Activated CD4-positive, alpha-beta T cell treated with anti-CD3 and anti-CD28 coated beads, Interleukin-2, amount 50 U/mL, for 1 hour (primary cell): ENCODE data around the gene ZDHHC23.

ENCODE experiments used
- DNase-seq: peaks from one replicate; pipeline ENCODE4 v3.0.0-alpha.2; 2020

ZDHHC23 gene

DNA sequence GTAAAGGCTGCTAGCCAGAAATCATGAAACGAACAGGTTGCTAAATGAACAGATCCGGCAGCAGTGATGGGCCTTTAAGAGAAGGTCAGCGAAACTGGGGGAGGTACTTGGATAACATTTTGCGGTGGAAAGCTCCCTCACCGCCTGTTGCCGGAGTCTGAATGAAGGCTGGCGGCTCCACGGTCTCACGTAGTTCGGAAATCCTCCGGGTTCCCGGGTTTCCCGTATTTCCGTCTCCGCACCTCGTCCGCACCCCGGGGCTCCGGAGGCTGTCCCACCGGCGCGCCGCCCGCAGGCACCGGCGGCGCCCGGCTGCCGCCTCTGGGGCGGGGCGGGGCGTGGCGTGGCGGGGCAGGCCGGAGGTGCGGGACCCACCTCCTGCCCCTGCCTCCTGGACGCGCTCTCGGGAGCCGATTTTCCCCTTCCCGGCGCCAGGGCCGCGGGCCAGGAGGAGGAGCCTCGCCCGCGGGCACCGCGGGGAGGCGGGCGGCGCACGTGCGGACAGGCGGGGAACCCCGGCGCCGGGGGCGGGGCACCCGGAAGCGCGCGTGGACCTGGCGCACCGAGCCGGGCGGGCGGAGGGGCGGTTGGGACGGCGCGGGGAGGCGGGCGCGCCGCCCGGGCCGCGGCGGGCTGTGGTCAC lies at the start of gene ZDHHC23:
Gene ZDHHC23 (plus strand): TSS at position 642 of the 643 bp plus-strand sequence. CDS start 790 bp downstream, outside the sequence.
- DNase-seq, result peak; percentile 58

- no peak for DNase-seq
These were observed 48.9 kb upstream of the ZDHHC23 start for GRCh38 chr3:113898892-113899291.

- no peak for DNase-seq
These were observed 41.2 kb upstream of the ZDHHC23 start for GRCh38 chr3:113906568-113907140.

DNA sequence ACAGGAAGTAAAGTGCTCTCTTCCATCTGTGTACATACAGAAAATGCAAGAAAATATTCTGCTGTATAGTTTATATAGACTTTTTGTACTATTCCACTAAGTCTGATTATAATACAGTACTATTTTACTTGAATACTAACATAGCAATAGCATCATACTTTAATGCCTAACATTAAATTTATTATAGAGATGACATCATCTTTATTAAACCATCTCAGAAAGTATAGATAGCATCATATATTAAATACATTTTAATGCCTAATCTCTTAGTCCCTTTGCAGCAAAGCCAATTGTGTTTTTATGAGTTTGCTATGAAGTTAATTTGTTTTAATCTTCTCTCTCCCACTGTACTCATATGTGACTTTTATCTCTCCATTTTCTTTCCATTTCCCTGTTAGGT lies 39.7 kb upstream of the ZDHHC23 start:
- no peak for DNase-seq

DNA sequence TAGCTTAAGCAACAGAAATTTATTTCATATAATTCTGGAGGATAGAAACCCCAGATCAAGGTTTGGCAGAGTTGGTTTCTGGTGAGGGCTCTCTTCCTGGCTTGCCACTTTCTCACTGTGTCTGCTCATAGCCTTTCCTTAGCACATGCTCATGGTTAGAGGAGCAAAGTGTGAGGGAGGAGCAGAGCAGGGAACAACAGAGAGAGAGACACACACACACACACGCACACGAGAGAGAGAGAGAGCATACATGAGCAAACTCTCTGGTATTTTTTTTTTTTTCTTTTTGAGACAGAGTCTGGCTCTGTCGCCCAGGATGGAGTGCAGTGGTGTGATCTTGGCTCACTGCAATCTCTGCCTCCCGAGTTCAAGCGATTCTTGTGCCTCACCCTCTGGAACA lies 36.8 kb upstream of the ZDHHC23 start:
- DNase-seq, result no peak

GRCh38 chr3:113912552-113913236 lies 35.1 kb upstream of the ZDHHC23 start:
- peak; percentile 2 for DNase-seq

- DNase-seq, result no peak
These were observed 33.2 kb upstream of the ZDHHC23 start for GRCh38 chr3:113914646-113915045.

DNA sequence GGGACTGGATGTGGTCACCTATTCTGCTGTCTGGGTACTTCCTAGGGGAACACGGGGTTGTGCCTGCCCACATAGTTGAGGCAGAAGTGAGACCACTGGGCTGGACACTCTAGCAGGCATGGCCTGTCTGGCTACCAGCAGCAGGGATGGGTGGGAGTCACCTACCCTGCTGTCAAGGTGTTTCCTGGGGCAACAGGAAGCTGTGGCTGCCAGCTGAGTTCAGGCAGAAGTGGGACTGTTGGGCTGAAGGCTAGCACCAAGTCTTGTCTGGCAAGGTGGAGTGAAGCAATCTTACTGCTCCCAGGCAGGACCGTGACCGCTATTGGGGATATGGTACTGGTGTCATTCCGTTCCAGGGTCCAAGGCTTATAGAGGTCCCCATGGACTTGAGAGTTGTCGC lies 20.3 kb upstream of the ZDHHC23 start:
- no peak for DNase-seq

- no peak for DNase-seq
These were observed 982 bp upstream of the ZDHHC23 start for GRCh38 chr3:113946831-113947230.

DNA sequence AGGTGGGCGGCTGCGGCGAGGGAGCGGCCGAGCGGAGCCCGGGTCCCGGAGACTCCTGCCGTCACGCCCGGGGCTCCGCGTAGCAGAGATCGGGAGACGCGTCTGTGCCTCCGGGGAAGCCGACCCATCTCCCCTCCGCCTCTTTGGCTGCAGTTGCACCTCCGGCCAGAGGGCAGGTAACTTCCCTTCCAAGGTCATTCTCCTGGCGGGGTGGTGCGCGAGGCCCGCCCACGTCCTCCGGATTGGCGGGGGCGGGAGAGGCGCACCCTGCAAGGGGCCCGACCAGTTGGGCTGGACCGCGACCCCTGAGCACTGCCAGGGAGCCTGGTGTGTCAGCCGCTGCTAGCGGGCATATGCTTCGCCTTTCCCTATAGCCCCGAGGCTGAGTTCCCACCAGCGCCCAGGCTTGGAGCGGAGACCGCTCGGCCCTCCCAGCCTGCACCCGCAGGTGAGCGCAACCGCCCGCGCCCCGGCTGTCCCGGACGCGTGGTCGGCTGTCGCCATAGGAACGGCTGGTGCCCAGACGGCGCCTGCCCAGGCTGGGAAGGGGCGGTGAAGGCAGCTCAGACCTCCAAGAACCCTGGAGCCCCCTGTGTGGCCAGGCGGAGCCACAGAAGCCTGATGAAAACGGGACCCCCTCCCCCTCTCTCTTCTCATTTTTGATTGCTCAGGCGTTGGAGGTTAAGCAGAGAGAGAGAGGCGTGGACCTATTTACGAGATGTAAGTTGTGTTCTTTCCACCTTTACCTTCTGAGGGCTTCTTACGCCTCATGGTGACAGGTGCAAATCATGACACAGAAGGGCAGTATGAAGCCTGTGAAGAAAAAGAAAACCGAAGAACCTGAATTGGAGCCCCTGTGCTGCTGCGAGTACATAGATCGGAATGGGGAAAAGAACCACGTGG lies 453 bp downstream of the ZDHHC23 start:
- peak; percentile 13 for DNase-seq

- DNase-seq, result no peak
These were observed 5.1 kb downstream of the ZDHHC23 start for GRCh38 chr3:113952921-113953320.

DNA sequence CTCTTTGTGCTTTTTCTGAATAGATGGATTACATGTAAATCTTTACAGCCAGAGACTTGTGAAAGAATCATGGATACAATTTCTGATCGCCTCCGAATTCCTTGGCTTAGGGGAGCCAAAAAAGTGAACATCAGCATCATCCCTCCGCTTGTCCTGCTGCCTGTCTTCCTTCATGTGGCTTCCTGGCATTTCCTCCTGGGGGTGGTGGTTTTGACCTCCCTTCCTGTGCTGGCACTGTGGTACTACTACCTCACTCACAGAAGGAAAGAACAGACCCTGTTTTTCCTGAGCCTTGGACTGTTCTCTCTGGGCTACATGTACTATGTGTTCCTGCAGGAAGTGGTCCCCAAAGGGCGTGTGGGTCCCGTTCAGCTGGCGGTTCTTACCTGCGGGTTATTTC lies 5.9 kb downstream of the ZDHHC23 start:
- DNase-seq, result no peak

DNA sequence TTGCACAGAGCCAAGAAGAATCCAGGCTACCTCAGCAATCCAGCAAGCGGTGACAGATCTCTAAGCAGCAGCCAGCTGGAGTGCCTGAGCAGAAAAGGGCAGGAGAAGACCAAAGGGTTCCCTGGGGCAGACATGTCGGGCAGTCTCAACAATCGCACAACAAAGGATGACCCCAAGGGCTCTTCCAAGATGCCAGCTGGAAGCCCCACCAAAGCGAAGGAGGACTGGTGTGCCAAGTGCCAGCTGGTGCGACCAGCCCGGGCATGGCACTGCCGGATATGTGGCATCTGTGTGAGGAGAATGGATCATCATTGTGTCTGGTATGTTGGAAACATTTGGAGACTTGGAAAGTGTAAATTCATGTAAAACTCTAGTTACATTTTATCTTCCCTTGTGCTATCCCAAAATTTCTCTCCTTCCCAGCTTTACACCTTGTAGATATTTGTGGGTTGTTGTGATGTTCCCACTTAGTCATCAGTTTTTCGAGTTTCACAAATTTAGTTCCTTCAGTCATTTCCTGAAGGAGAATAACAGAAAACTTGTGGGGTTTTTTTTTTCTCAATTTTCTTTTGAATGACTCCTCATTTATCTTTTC lies 6.4 kb downstream of the ZDHHC23 start:
- DNase-seq, result no peak

DNA sequence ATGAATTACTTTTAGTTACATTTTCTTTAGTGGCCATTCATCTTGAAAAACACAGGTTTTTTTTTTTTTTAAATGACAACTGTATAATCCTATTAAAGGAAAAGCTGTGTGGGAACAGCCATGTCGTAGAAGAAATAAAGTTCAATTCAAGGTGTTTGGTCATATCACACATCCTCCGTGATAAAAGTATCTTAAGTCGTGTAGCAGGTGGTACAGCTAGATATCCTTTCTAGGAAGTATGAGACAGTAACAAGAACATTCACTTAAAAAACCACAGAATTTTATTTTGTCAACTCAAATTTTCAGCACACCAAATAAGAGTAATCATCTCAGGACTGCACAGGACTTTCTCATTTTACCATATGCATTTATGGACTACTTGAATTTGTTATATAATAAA lies 16.1 kb downstream of the ZDHHC23 start:
- no peak for DNase-seq

- DNase-seq, result no peak
These were observed 18.4 kb downstream of the ZDHHC23 start for GRCh38 chr3:113966172-113966571.

- DNase-seq, result no peak
These were observed 21.2 kb downstream of the ZDHHC23 start for GRCh38 chr3:113968986-113969385.

DNA sequence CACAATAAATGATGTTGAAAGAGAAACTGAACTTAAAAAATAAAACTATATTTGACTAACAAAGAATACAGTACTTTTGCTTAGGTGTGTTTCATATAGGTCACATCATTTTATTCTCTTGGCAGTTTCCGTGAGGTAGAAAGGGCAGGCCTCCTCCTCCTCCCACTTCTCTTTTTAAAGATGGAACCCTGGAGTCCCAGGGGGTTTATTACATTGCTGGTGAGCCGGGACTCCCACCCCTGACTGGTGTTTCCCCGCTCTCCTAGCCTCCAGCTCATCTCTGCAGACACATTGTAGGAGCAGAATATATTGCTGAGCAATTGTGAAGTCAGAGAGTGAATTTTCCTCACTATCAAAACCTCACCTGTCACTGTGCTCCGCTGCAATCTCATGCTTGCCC lies 30.0 kb downstream of the ZDHHC23 start:
- DNase-seq, result no peak

GRCh38 chr3:113979916-113980315 lies 32.1 kb downstream of the ZDHHC23 start:
- DNase-seq, result no peak

- no peak for DNase-seq
These were observed 34.0 kb downstream of the ZDHHC23 start for GRCh38 chr3:113981803-113982202.

- no peak for DNase-seq
These were observed 35.7 kb downstream of the ZDHHC23 start for GRCh38 chr3:113983544-113983943.

DNA sequence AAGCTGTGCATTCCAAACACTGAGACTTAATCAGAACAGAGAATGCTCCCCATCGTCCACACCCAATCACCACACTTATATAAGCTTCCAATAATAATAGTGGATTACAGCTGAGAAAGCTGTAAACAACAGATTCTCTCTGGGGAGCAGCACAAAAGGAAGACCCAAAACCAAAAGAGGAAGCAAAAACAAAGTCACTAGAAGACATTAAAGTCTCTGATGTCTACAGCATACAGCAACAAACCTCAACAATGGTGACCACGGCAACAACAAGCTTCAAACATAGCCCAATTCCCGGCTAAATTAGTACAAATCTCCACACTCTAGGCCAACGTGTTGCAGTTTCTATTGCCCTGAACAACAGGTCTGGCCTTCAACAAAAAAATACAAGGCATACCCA lies 37.7 kb downstream of the ZDHHC23 start:
- DNase-seq, result no peak

DNA sequence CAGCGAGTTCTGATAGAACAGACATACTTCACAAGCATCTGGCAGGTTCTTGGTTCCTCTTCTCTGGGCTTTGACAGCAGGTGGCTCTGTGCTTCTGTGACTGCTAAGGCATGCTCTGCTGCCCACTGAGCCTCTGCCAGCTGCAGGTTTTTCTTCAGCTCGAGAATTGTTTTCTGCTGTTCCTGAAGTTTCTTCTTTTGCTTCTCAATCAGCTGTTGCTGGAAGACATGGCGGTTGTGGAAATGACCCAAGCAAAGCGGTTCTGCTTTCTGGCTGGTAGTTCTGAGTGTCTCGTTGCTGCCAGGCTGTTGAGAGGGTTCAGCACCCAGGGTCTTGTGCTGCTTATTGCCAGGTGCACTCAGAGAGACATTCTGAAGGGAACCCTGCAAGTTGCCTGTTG lies 57.7 kb downstream of the ZDHHC23 start:
- DNase-seq, result no peak
